ENCODE results near the gene TBX4.

DNA sequence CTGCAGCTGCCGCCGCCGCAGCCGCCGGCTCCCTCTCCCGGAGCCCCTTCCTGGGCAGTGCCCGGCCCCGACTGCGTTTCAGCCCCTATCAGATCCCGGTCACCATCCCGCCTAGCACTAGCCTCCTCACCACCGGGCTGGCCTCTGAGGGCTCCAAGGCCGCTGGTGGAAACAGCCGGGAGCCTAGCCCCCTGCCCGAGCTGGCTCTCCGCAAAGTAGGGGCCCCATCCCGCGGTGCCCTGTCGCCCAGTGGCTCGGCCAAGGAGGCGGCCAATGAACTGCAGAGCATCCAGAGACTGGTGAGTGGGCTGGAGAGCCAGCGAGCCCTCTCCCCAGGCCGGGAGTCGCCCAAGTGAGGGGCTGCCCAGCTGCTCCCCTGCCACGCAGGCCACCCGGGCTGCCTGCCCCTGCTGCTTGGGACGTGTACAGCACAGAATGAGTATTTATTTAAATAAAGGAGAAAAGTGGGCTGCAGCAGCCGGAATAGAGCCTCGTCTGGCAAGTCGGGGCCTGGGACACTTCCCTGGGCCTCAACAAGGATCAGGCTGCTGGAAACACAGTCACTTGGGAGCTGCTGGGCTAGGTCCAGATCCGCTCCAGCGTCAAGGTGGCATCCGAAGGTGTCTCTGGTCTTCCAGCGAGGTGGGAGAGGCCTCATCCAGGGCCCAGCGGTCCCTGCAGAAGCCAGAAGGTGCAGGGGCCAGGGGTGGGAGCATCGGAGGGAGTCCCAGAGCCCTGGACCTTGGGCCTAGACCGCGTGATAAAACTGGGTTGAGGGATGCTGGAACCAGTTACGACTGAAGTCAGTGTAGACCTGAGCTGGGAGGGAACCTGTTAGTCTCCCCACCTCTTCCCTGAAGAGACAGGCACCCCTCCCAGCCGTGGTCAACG is 43.8 kb upstream of the TBX4 start:
- TF ChIP-seq, protein P1, sequence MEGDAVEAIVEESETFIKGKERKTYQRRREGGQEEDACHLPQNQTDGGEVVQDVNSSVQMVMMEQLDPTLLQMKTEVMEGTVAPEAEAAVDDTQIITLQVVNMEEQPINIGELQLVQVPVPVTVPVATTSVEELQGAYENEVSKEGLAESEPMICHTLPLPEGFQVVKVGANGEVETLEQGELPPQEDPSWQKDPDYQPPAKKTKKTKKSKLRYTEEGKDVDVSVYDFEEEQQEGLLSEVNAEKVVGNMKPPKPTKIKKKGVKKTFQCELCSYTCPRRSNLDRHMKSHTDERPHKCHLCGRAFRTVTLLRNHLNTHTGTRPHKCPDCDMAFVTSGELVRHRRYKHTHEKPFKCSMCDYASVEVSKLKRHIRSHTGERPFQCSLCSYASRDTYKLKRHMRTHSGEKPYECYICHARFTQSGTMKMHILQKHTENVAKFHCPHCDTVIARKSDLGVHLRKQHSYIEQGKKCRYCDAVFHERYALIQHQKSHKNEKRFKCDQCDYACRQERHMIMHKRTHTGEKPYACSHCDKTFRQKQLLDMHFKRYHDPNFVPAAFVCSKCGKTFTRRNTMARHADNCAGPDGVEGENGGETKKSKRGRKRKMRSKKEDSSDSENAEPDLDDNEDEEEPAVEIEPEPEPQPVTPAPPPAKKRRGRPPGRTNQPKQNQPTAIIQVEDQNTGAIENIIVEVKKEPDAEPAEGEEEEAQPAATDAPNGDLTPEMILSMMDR (IDR thresholded peaks at IDR 0.05; ENCODE audit: insufficient read depth, low read length, poor library complexity, severe bottlenecking), result no peak
- no peak for TF ChIP-seq EZH2phosphoT487 (conservative IDR thresholded peaks at IDR 0.05; ENCODE audit: low read length)
